Naive thymus-derived CD8-positive, alpha-beta T cell (primary cell): Measurements from ENCODE around the gene FAM120A. TPM values are rescaled to one million over a fixed set of nuclear protein-coding genes. Genes with fewer than 3 reads are reported as not detected.

Experiments
- ATAC-seq, 2 donors: fragments of 150-1000 bp; cut with Tn5 transposase in 1 of 2; sonication (Bioruptor Pico), chemical (Tn5 transposase) in 1 of 2; 1 replicate in 1 of 2; 2 replicates in 1 of 2; pipeline ENCODE4 v1.10.0; 2021; ENCODE audit warnings: mild to moderate bottlenecking in 2 of 2, moderate library complexity in 2 of 2
- POLR2A ChIA-PET: fragments of 350-600 bp; sonication (Branson Sonifier 250); formaldehyde crosslinking; loops from one replicate; lab custom pipeline; 2021; ENCODE audit warnings: antibody characterized with exemption; lab: Charles Lee
- DNase-seq, 10 donors: peaks; one replicate each; pipeline versions ENCODE4 v3.0.0 to v3.0.0-alpha.2; 2020 to 2022
- H3K27ac Mint-ChIP-seq, 10 donors: one replicate each; pipeline ENCODE4 v1.8.0; 2020 to 2022; ENCODE audit warnings: mild to moderate bottlenecking in 10 of 10, mixed read lengths in 10 of 10, moderate library complexity in 4 of 10, inconsistent platforms in 1 of 10
- H3K27me3 Mint-ChIP-seq, 5 donors: one replicate each; pipeline ENCODE4 v1.8.0; 2021 to 2022; ENCODE audit warnings: mixed read lengths in 5 of 5
- H3K36me3 Mint-ChIP-seq, 3 donors: one replicate each; pipeline ENCODE4 v1.8.0; 2020 to 2022; ENCODE audit warnings: mixed read lengths in 3 of 3, mild to moderate bottlenecking in 2 of 3, inconsistent platforms in 1 of 3
- H3K4me1 Mint-ChIP-seq, 4 donors: one replicate each; pipeline ENCODE4 v1.8.0; 2021 to 2022; ENCODE audit warnings: mixed read lengths in 4 of 4
- H3K4me3 Mint-ChIP-seq, 10 donors: one replicate each; pipeline ENCODE4 v1.8.0; 2020 to 2022; ENCODE audit warnings: mild to moderate bottlenecking in 10 of 10, mixed read lengths in 10 of 10, moderate library complexity in 6 of 10, inconsistent platforms in 1 of 10
- H3K9me3 Mint-ChIP-seq, 9 donors: one replicate each; pipeline ENCODE4 v1.8.0; 2020 to 2022; ENCODE audit warnings: mixed read lengths in 9 of 9, mild to moderate bottlenecking in 3 of 9, inconsistent platforms in 1 of 9, moderate library complexity in 1 of 9
- polyA plus RNA-seq, 3 donors: library from polyadenylated mRNA; unstranded; fragments of 300-500 nt; fragmentation: Illumina TruSeq; gene quantifications; one replicate each; pipeline ENCODE4 v1.2.3, GENCODE V29; 2021
- total RNA-seq, 8 experiments: library from RNA in 2 of 8; stranded (reverse) in 2 of 8; gene quantifications; one replicate each; pipeline ENCODE4 v1.2.3 and lab custom pipeline; 2021 to 2026

Gene FAM120A
- total and polyA plus RNA-seq, 5 experiments from 2014 or later = 7.8 to 85.4 (median 10.7) TPM

DNA sequence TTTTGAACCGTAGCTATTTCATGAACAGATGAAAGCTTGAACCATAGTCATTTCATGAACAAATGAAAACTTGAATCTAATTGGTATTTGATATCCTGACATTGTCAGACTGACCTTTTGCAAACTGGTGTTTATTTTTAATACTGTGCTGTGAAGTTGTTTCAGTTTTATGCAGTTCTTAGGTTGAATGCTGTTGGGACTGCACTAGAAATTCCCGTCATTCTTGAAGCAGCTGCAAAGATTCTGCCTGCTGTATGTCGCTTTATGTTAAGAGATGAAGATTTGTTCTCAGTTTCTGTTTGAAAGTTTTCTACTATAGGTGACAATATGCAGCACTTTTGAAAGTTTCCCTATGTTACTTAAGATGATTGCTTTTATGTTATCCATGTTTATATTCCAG, 24.4 kb downstream of the FAM120A start:
- Mint-ChIP-seq H3K36me3 (peaks cover 0 to 86% (median 21%) of the 10 kb centered on the region in 3 donors), H3K27ac (peak overlapping the region in 2 of 10 donors; percentile 2 to 19), H3K4me3 (no peak overlapping the region), H3K27me3 (no peaks in the 10 kb centered on the region), H3K9me3 (no peaks in the 10 kb centered on the region), H3K4me1 (peaks cover 13 to 36% (median 23%) of the 10 kb centered on the region in 4 donors)
- ATAC-seq = no peak
- DNase-seq = no peak
- POLR2A ChIA-PET = no interaction called here

DNA sequence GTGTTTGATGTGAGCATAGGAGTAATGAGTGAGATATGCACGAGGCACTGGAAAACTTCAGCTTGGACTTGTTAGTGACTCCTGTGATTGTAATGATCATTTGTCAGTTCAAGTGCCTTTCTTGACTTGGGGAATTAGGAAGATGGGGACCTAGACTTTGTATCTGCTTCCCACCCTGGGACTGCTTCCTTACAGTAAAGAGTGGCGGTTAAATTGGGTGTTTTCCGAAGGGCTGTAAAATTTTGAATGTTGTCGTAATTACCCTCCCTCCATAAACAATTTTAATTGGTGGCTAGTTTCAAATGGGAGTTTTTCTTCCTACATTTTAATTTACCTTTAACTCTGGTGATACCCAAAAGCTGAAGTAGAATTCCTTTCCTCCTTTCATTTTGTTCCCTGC, 25.4 kb downstream of the FAM120A start:
- POLR2A ChIA-PET = no interaction called here
- DNase-seq = no peak
- ATAC-seq = no peak
- Mint-ChIP-seq H3K27me3 (no peaks in the 10 kb centered on the region), H3K4me3 (no peak overlapping the region), H3K36me3 (peaks cover 0 to 90% (median 17%) of the 10 kb centered on the region in 3 donors), H3K27ac (peak overlapping the region in 2 of 10 donors; percentile 0 to 11), H3K9me3 (no peaks in the 10 kb centered on the region), H3K4me1 (peaks cover 18 to 35% (median 24%) of the 10 kb centered on the region in 4 donors)

DNA sequence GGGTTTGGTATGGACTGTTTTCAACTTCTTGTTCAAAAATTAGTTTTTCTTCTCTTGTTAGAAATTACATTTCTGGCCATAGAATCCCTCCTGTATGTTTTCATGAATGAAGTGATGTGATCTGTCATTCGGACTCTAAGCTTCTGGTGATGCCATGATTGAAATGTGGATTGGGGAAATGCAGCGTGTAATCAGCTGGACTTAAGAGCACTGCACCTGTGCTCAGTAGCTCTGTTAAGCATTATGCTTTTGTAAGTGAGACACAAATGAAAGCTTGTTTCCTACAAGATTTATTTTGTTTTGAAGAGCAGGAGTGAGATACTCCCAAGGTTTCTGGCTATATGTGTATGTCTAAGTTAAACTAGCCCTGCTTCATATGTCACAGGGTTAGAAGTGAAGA, 25.9 kb downstream of the FAM120A start:
- DNase-seq (no peak), ATAC-seq (no peak)
- no peaks in the 10 kb centered on the region for H3K9me3 Mint-ChIP-seq
- no peaks in the 10 kb centered on the region for H3K27me3 Mint-ChIP-seq
- POLR2A ChIA-PET = no interaction called here
- H3K27ac Mint-ChIP-seq = peak overlapping the region in 1 of 10 donors; percentile 0
- H3K4me3 Mint-ChIP-seq = no peak overlapping the region
- peaks cover 0 to 89% (median 17%) of the 10 kb centered on the region in 3 donors for H3K36me3 Mint-ChIP-seq
- H3K4me1 Mint-ChIP-seq = peaks cover 15 to 33% (median 24%) of the 10 kb centered on the region in 4 donors

DNA sequence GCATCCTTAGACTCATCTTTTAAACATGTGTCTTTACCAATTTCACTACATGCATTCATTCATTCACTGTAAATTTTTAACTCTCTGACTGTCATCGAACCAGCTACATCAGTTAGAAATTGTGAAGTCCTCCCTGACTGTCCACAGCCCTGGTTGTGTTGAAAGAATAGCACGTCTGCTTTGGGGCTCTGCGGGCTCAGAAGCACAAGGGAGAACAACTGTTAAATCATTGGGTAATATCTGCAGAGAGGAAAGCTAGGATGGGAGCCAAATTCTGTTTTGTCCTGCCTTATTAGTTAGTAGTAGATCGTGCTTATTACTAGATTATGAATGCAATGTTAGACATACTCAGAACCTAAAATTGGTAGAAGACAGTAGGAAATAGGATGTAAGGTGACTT, 28.2 kb downstream of the FAM120A start:
- Mint-ChIP-seq H3K4me1 (peaks cover 15 to 34% (median 25%) of the 10 kb centered on the region in 4 donors), H3K27me3 (no peaks in the 10 kb centered on the region), H3K9me3 (no peaks in the 10 kb centered on the region), H3K4me3 (no peak overlapping the region), H3K27ac (no peak overlapping the region), H3K36me3 (peaks cover 0 to 82% (median 15%) of the 10 kb centered on the region in 3 donors)
- ATAC-seq (no peak), DNase-seq (no peak)
- POLR2A ChIA-PET = no interaction called here

DNA sequence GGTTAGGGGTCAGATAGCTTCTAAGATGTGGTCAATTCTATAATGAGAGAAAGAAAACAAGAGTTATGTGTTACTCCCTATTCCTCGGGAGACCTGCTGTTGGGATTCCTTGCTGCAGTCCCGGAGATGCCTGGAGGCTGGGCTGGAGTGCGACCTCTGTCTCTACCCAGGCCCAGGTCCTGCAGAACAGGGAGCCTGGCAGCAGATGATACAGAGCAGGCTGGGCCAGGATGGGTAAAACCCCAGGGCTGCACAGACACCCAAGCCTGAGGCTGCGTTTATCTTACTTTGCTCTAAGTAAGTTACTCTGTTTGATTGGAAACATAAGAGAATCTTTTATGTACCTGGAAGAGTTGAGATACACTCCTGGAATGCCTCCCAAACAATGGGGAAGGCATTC, 28.8 kb downstream of the FAM120A start:
- no peak overlapping the region for H3K4me3 Mint-ChIP-seq
- H3K9me3 Mint-ChIP-seq = no peaks in the 10 kb centered on the region
- H3K4me1 Mint-ChIP-seq = peaks cover 17 to 33% (median 25%) of the 10 kb centered on the region in 4 donors
- DNase-seq (no peak), ATAC-seq (no peak)
- POLR2A ChIA-PET = no interaction called here
- H3K27ac Mint-ChIP-seq = peak overlapping the region in 2 of 10 donors; percentile 5 to 35
- H3K27me3 Mint-ChIP-seq = no peaks in the 10 kb centered on the region
- H3K36me3 Mint-ChIP-seq = peaks cover 0 to 83% (median 18%) of the 10 kb centered on the region in 3 donors

DNA sequence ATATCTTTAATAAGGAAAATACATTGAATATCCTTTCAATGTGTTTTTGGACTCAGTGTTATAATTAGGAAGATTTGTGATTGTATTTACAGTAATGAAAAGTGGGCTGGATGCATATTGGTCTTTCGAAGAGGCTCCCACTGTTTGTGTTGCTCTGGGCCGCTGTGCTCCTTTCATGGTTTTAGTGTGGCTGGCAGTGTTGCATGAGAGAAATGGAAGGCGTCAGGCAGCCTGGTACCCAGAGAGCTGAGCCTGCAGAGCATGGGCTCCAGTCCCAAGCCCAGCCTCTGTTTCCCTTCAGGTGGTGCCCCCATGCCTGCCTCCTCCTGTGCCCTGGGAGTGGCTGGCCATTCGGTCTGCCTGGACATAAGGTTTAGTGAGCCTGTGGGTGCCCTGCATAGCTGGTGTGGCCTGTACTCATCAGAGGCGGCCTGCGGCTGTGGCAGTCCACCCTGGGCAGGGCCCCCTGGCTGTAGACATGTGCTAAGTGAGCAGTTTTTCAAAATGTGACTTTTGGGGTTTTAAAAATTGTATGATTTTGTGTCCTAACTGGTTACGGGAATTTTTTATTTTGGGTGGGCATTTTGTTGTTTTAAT, 29.3 kb downstream of the FAM120A start:
- H3K27ac Mint-ChIP-seq = no peak overlapping the region
- H3K4me3 Mint-ChIP-seq = no peak overlapping the region
- H3K4me1 Mint-ChIP-seq = peaks cover 15 to 32% (median 24%) of the 10 kb centered on the region in 4 donors
- H3K9me3 Mint-ChIP-seq = no peaks in the 10 kb centered on the region
- no peak for ATAC-seq
- peaks cover 0 to 81% (median 21%) of the 10 kb centered on the region in 3 donors for H3K36me3 Mint-ChIP-seq
- DNase-seq = no peak
- POLR2A ChIA-PET = no interaction called here
- no peaks in the 10 kb centered on the region for H3K27me3 Mint-ChIP-seq

DNA sequence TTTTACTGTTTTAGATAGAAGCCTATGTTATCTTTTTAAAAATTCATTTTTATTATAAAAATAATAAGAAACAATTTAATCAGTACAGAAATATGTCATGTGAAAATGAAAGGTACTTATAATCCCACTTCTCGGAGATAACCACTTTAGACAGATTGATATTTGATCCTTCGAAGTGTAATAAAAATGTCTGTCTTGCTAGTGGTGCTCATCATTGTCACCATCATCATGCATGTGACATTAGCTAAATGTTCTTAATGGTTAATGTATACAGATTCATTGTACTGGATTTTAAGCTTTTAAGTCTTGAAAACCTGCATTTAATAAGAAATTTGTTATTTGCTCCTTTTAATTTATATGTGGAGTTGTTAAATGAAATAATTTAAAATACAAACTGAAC, 32.0 kb downstream of the FAM120A start:
- peaks cover 5 to 81% (median 22%) of the 10 kb centered on the region in 3 donors for H3K36me3 Mint-ChIP-seq
- no peak overlapping the region for H3K4me3 Mint-ChIP-seq
- H3K27me3 Mint-ChIP-seq = no peaks in the 10 kb centered on the region
- no peaks in the 10 kb centered on the region for H3K9me3 Mint-ChIP-seq
- H3K4me1 Mint-ChIP-seq = peaks cover 21 to 43% (median 34%) of the 10 kb centered on the region in 4 donors
- DNase-seq (no peak), ATAC-seq (no peak)
- peak overlapping the region in 1 of 10 donors; percentile 24 for H3K27ac Mint-ChIP-seq
- POLR2A ChIA-PET = no interaction called here

DNA sequence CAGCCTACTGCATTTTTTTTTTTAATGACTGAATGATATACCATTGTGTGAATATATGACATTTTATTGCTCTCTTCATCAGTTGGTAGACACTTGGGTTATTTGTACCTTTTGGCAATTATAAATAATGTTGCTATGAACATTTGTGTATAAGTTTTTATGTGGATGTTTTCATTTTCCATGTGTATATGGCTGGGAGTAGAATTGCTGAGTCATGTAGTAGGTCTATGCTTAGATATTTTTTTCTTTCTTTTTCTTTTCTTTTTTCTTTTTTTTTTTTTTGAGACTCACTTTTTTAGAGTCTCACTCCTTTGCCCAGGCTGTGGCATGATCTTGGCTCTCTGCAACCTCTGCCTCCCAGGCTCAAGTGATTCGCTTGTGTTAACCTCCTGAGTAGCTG, 34.8 kb downstream of the FAM120A start:
- Mint-ChIP-seq H3K27me3 (no peaks in the 10 kb centered on the region), H3K4me1 (peaks cover 22 to 55% (median 46%) of the 10 kb centered on the region in 4 donors), H3K4me3 (no peak overlapping the region), H3K27ac (peak overlapping the region in 1 of 10 donors; percentile 55), H3K36me3 (peaks cover 5 to 81% (median 24%) of the 10 kb centered on the region in 3 donors), H3K9me3 (no peaks in the 10 kb centered on the region)
- ATAC-seq (no peak), DNase-seq (no peak)
- POLR2A ChIA-PET = interaction anchor here (0.7 kb wide), 1 partner anchor 604 kb away, joined by 3 read pairs; no protein-coding TSS in a partner anchor

DNA sequence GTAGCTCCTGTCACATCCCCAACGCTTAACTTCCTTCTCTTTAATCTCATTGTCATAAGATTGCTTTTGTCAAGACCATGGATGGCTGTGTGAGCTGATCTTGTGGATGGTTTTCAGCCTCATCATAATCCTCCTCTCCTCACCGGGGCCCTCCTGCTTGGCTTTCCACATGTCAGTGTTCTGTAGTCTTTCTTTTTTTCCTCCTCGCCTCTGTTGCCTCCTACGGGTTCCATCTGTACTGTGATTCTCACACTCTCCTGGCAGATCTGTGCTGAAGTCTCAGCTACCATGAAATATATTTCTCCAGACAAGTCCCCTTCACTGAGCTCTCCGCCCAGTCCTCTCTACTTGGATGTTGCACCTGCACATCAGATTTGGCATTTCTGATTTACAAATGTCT, 36.8 kb downstream of the FAM120A start:
- Mint-ChIP-seq H3K27me3 (no peaks in the 10 kb centered on the region), H3K36me3 (peaks cover 5 to 74% (median 24%) of the 10 kb centered on the region in 3 donors), H3K27ac (peak overlapping the region in 5 of 10 donors; percentile 6 to 82 (median 27)), H3K4me3 (no peak overlapping the region), H3K9me3 (no peaks in the 10 kb centered on the region), H3K4me1 (peaks cover 17 to 57% (median 46%) of the 10 kb centered on the region in 4 donors)
- no peak for DNase-seq
- POLR2A ChIA-PET = no interaction called here
- ATAC-seq = no peak

DNA sequence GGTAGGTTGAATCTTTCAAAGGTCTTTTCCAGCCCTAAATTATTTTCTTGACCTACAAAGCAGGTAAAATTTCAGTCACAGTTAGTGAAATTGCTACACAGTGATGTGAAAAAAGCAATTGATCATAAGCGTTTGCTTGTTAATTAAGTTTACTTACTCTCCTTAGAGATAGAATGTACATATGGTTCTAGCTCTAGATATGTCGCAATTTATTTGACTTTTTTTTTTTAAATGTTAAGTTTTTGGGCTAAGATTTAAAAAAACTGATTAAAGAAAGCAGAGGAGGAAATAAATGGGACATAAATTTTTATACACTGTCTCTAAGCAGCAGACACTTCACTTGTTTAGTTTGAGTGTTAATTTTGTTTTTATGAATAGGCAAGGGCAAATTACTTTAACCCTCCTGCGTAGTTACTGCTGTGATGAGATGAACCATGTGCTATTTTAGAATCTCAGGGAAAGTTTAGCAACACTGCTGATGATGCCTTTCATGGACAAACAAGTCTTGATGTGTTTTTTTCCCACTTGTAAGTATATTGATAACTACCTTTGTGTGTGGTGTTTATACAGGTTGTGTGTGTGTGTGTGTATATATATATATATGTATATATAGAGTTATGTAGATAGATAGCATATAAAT, 40.2 kb downstream of the FAM120A start:
- Mint-ChIP-seq H3K36me3 (peaks cover 5 to 74% (median 22%) of the 10 kb centered on the region in 3 donors), H3K27me3 (no peaks in the 10 kb centered on the region), H3K27ac (peak overlapping the region in 1 of 10 donors; percentile 29), H3K9me3 (no peaks in the 10 kb centered on the region), H3K4me1 (peaks cover 27 to 63% (median 55%) of the 10 kb centered on the region in 4 donors), H3K4me3 (no peak overlapping the region)
- no peak for DNase-seq
- POLR2A ChIA-PET = interaction anchor here (0.7 kb wide), 1 partner anchor 680 kb away, joined by 3 read pairs; no protein-coding TSS in a partner anchor
- ATAC-seq = no peak

DNA sequence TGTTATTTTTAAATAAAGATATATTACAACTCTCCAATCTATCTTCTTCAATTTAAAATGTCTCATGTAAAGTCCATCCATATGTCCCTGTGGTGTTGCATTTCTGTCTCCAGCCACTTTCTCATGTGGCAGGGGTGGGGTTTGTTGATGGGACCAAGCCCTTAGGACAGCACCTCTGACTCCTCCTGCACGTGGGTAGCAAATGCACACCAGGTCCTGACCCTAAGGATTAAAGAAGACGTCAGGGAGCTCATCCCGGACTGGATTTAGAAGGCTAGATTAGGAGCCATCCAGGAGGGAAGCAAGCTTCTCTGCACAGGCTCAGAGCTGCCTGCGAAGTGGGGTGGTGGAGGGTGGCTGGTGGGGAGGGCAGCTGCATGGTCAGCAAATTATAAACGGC, 40.8 kb downstream of the FAM120A start:
- H3K4me3 Mint-ChIP-seq = no peak overlapping the region
- peaks cover 28 to 60% (median 51%) of the 10 kb centered on the region in 4 donors for H3K4me1 Mint-ChIP-seq
- ATAC-seq (no peak), DNase-seq (no peak)
- H3K27ac Mint-ChIP-seq = peak overlapping the region in 3 of 10 donors; percentile 14 to 53 (median 41)
- POLR2A ChIA-PET = no interaction called here
- peaks cover 5 to 76% (median 22%) of the 10 kb centered on the region in 3 donors for H3K36me3 Mint-ChIP-seq
- H3K27me3 Mint-ChIP-seq = no peaks in the 10 kb centered on the region
- no peaks in the 10 kb centered on the region for H3K9me3 Mint-ChIP-seq

DNA sequence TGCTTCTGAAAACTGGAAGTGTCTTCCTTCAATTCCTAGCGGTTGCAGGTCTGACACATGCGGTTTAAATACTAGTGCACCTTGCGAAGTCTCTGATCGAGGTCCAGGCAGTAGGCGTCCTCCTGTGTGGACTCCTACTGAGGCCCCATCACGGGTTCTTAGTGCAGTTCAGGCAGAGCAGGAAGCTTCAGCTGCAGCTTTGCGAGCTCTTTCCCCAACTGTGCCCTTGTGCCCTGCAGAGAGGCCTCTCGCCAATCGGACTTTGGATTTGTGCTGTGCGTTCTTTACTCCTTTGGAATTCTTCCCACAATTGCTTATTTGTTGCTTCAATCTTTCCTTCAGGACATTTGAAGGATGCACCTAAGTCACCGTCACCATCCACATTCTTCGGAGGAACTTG, 42.5 kb downstream of the FAM120A start:
- Mint-ChIP-seq H3K4me1 (peaks cover 22 to 51% (median 40%) of the 10 kb centered on the region in 4 donors), H3K4me3 (no peak overlapping the region)

DNA sequence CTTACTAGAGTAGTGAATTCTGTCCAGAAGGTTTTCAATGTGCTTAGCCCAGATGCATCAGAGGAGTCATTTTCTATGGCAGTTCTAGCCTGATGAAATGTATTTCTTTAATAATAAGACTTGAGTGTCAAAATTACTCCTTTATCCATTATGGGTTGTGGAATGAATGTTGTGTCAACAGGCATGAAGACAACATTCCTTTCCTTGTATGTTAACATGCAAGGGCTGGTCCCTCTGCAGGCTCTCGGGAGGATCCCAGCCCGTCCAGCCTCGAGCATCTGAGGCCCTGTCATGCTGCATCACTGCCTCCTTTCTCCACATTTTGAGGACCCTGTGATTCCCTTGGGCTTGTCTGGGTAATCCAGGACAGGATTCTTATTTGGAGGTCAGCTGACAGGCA, 44.8 kb downstream of the FAM120A start:
- Mint-ChIP-seq H3K27ac (peak overlapping the region in 5 of 10 donors; percentile 7 to 65 (median 51)), H3K4me1 (peaks cover 34 to 53% (median 46%) of the 10 kb centered on the region in 4 donors), H3K27me3 (no peaks in the 10 kb centered on the region), H3K9me3 (no peaks in the 10 kb centered on the region), H3K36me3 (peaks cover 4 to 80% (median 29%) of the 10 kb centered on the region in 3 donors), H3K4me3 (no peak overlapping the region)
- DNase-seq (no peak), ATAC-seq (no peak)
- POLR2A ChIA-PET = no interaction called here

More for the DNA sequence above, 42.5 kb downstream of the FAM120A start:
- Mint-ChIP-seq H3K27me3 (no peaks in the 10 kb centered on the region), H3K36me3 (peaks cover 4 to 76% (median 24%) of the 10 kb centered on the region in 3 donors), H3K27ac (peak overlapping the region in 1 of 10 donors; percentile 18), H3K9me3 (no peaks in the 10 kb centered on the region)
- no peak for DNase-seq
- ATAC-seq = no peak
- POLR2A ChIA-PET = no interaction called here
